T47D (cell line): Measurements from ENCODE around the gene ZCWPW2.

Experiments
- DNase-seq, 2 experiments: peaks; one replicate each; pipeline versions ENCODE4 v3.0.0 to v3.0.0-alpha.2; 2011 to 2012; ENCODE audit warnings: low read depth in 1 of 2, low spot score in 1 of 2
- JUND ChIP-seq: IDR thresholded peaks from 2 replicates; pipeline ENCODE4 v1.6.1; 2012; ENCODE audit warnings: low read depth
- in situ Hi-C: cut with HindIII; loops from 2 replicates; pipeline ENCODE4 v1.10.0; 2016; ENCODE audit warnings: low sequenced_read_pairs, low pct_unique_long_range_greater_than_20kb

The ZCWPW2 gene, protein sequence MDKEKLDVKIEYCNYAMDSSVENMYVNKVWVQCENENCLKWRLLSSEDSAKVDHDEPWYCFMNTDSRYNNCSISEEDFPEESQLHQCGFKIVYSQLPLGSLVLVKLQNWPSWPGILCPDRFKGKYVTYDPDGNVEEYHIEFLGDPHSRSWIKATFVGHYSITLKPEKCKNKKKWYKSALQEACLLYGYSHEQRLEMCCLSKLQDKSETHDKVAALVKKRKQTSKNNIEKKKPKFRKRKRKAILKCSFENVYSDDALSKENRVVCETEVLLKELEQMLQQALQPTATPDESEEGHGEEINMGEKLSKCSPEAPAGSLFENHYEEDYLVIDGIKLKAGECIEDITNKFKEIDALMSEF

DNA sequence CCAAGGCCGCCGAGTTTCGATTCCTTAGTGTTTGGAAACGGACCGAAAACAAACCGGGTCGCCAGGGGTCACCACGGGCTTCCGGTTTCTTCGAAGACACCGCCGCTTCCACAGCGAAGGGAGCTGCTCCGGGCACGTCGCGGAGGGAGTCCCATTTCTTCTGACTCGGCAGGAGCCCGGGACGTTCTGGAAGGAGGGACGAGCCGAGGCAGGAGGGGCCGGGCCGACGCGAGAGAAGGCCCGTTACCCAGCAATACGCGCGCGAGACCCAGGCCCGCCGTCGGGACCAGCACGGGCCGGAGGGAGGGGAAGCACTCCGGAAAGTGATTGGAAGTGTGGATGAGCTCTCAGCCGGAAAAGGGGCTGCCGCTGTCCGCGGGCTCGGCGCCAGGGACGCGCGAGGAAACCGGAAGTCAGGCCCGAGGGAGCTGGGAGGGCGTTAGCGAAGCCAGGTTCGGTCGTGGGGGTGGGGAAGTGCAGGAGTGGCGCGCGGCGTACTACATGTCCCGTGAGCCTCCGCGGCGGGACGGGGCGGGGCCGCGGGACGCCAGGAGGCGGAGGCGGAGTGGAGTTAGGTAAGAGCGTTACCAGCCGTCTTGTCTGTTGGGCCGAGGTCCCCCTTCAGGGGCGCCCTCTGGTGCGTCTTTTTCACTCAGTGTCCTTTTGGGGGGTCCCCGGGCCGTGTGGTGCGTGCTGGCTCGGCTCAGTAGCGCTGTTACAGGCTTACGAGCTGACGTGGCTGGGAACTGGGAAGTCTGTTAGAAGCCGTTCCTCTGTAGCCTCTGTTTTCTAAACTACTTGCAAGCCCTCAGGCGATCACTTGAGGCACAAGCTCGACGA, at the start of gene ZCWPW2, which contains the start of gene AZI2:
Gene ZCWPW2, plus strand, starts transcription at position 93 of the 840 bp plus-strand sequence. CDS start 64,348 bp downstream, outside the sequence.
Gene AZI2, minus strand, starts transcription at position 196 of the 840 bp plus-strand sequence. CDS start 8,207 bp downstream, outside the sequence.
- peak; percentile 56 to 96 for DNase-seq
- in situ Hi-C loops: no loop called here
- TF ChIP-seq JUND: no peak

DNA sequence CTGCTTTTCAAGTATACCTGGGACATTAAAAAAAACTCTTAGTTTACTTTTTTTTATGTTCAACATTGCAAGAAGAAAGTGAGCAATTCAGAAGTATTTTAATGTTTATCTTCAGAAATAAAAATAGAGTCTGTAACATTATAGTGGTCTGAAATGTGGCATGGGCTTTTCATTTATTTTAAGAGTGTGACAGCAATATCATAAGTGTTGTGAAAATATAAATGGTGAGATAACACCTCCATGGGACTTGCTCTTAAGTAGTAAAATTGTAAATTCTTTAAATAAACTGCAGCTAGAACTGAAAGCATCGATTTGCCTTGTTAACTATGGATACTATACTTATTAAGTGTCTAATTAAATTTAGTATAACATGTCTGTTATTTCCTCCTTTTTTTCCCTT, 48.8 kb upstream of the ZCWPW2 start:
- in situ Hi-C loops: no loop called here
- TF ChIP-seq JUND: no peak
- no peak for DNase-seq

DNA sequence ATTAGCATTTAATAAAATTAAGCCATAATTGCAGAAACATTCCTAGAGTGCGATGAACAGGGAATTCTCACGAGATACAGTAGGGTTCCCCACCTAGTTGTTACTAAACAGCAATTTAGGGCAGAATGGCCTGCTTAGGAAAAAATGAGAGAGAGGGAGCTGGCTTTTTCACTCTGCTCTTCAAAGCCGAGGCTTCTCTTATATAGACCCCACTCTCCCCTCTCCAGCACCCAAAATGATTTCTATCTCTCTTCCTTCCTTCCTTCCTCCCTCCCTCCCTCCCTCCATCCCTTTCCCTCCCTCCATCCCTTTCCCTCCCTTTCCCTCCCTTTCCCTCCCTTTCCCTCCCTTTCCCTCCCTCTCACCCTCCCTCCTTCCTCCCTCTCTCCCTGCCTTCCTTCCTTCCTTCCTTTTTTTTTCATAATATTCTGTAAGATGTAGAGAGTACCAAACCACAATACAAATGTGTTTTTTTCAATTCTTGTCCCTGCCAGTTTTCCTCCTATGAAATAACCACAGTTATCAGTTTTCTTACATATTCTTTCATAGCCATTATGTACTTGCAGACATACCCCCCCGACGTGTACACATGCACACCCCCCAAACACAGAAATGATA, 48.1 kb upstream of the ZCWPW2 start:
- DNase-seq: no peak
- TF ChIP-seq JUND: no peak
- in situ Hi-C loops: no loop called here

DNA sequence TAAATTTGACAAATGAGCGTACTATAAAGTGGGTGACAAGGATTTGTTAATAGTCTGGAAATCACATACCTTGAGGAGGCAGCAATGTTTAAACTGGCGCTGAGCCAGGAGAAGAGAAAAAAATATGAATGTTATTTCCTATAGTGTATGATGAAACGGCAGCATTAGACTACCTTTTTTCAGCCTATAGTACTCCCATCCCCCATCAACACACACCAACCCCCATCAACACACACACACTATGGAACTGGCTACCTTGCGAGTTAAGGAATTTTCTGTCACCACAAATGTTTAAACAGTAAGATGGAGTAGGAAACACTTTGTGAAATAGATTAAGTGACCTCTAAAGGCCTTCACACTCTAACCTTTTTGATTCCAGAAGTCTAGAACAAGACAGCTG, 46.8 kb upstream of the ZCWPW2 start:
- in situ Hi-C loops: no loop called here
- DNase-seq: peak in 1 of 2 experiments; percentile 9
- TF ChIP-seq JUND: no peak

DNA sequence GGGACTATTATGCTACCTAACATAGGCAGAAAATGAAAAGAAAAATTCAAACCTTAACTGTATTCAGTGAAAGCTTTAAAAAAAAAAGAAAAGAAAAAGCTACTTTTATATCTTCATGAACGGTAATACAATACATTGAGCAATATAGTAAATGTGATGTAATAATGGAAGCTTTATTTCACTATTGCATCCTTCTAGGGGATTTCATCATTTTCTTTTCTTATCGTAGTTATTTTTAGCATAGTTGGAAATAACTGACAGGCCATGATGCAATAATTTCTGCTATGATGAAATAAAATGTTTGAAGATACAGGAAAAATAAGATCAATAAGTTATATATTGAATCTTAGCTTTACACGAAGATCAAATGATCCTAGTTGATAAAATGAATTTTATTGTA, 40.3 kb upstream of the ZCWPW2 start:
- no peak for DNase-seq
- TF ChIP-seq JUND: no peak
- in situ Hi-C loops: no loop called here

DNA sequence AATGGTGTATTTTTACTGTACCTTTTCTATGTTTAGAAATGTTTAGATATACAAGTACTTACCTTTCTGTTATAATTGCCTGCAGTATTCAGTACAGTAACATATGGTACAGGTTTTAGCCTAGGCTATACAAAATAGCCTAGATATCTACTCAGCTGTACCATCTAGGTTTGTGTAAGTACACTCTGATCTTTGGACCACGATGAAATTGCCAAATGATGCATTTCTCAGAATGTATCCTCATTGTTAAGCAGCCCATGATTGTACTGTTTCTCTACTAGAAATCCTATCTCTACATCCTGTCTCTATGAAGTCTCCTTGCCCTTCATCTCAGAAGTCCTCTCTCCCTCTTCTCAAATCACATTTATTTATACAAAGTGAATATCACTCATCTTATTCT, 32.8 kb upstream of the ZCWPW2 start:
- TF ChIP-seq JUND: no peak
- no peak for DNase-seq

DNA sequence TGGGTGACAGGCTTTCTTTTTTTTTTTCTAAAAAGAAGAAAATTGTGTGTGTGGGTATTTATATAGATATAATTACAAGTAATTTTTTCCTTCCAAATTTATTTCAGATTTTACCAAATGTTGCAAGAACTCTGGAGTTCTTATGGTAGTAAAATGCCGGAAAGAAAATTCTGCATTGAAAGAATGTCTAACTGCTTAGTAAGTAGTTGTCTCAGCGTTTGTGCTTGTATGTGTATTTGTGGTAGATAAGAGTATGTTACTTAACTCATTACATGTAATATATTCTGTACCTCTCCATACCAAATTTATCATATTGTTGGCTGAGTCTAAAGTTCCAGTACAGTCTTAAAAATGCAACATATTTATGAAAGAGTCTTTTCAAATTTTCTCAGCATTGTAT, 32.3 kb upstream of the ZCWPW2 start:
- TF ChIP-seq JUND: no peak
- no peak for DNase-seq
- in situ Hi-C loops: no loop called here

More for the DNA sequence above, 32.8 kb upstream of the ZCWPW2 start:
- in situ Hi-C loops: no loop called here

DNA sequence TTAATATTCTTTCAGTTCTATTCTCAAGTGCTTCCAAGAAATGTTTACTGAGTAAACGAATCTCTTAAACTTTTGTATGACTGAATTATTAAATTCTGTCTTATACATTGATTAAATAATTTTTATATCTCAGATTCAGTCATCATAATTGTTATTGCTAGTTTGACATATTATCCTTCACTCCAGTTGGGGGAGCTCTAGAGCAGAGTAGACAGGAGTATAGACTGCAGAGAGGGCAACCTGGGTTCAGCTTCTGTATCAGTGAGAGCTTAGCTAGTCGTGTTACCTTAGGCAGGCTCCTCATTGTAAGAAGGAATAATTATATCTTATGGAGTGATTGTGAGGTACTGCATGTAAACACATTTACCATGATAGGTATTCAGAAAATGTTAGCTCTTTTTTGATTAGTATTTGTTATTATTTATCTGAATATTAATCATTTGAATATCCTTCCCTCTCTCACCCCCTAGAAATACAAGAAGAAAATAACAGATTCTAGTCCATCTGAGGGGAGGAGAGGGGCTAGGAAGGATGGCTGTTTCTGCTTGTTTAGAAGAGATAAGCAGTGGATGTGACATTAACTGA, 31.0 kb upstream of the ZCWPW2 start:
- TF ChIP-seq JUND: no peak
- in situ Hi-C loops: no loop called here
- peak; percentile 29 to 66 for DNase-seq

DNA sequence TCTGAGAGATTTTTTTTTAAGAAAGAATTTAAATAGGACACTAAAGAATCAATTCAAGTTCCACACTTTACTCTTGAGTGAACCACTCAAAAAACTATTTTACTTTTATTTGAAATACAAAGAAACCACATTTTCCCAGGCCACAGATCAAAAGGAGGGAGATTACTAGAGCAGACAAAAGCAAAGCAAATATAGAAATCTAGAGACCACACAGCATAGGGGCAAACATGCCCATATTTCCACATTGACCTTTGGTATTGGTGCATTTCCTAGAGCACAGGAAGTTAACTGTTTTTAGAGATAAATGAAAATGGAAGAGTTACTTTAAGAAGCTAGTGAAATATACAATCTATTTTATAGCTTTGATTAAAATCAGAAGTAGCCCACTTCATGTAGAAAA, 27.5 kb upstream of the ZCWPW2 start:
- in situ Hi-C loops: no loop called here
- TF ChIP-seq JUND: no peak
- DNase-seq: no peak

DNA sequence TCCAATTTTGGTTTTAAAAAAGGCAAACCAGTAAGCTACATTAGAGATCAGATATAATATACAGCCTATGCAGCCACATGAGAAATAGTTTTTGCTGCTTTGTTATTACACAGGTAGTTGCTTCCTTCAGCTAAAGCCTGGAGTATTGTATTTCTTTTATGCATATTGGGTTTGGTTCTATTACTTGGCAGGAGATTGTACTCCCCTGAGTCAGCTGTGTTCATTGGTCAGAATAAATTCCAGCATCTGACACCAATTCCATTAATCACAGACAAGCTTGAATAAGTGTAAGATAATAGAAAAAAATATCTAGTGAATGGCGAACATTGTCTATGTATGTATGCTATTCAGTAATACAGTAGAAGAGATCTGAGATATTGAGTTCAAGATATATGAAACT, 26.1 kb upstream of the ZCWPW2 start:
- no peak for DNase-seq
- TF ChIP-seq JUND: no peak
- in situ Hi-C loops: no loop called here

DNA sequence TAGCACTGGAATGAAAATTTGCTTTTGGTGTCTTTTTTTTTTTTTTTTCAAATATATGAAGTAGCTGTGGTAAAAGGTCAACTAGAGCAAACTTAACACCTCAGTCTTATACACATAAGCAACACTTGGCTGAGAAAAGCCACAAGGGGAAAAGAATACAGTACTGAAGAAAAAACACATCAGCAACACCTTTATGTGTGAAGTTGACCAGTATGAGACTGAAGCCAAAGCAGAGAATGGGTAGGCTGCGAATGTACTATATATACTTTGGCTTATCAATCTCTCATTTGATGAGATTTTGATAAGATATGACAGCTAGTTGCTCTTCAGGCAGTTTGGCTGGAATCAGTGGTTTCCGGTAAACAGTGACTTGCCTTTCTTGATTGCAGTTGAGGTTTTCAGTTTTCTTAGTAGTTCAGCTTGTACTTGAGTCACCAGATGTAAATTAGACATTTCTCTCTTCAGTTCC, 22.0 kb upstream of the ZCWPW2 start:
- no peak for DNase-seq
- in situ Hi-C loops: no loop called here
- no peak for TF ChIP-seq JUND

DNA sequence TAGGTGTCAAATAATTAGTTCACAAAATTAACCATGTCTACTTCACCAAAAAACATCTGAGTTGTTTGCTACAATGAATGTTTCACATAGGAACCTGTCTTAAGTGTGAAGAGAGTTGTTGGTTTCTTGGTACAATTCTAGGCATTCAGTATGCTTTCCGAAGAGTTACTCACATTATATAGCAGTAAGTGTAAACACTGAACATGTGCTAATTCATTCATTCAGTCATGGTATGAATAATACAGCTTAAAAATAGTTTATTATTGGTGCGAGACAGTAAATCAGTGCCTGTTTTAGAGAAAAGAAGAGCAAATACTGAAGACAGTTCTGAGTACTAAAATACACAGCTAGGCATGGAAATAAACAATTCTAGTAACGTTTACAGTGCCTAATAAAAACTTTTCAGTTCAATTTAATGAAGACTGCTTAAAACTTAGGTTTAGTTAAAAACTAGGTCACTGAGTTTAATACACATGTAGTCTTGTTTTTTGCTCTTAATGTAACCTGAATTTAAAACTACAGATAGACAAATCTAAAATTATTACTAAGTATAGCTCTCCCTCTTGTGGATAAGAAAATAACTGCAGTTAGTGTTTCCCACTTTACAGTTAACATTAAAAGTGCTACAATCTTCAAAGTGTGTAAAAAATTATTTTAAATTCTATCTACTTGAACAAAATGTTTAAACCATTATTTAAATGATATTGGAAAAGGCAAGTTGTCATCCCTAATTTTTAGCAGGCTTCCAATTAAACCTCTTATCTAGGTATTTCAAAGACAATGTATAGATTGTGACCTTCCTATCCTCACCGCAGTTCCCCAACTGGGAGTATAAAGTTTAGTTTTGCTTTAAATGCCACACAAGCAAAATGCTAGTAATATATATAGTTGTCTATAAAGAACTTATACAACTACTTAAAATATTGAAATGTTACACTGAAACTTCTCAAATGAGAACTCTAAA, 20.1 kb upstream of the ZCWPW2 start:
- in situ Hi-C loops: no loop called here
- DNase-seq: peak in 1 of 2 experiments; percentile 38
- no peak for TF ChIP-seq JUND
